WTC11 (cell line): ENCODE measurements around the gene TEKTIP1. TPM values are rescaled to one million over a fixed set of nuclear protein-coding genes. Genes with fewer than 3 reads are reported as not detected.

Experiments
- ATAC-seq: fragments of 200-7000 bp; cut with Tn5 transposase; 2 replicates; pipeline ENCODE4 v1.10.0; 2021; ENCODE audit warnings: mild to moderate bottlenecking, moderate library complexity
- CTCF ChIA-PET: fragments of 300-600 bp; sonication (Branson Sonifier 250); formaldehyde crosslinking; loops from one replicate; lab custom pipeline; 2021; ENCODE audit warnings: antibody characterized with exemption; lab: Charles Lee
- POLR2A ChIA-PET: fragments of 350-600 bp; sonication (Branson Sonifier 250); formaldehyde crosslinking; loops from one replicate; lab custom pipeline; 2021; ENCODE audit warnings: antibody characterized with exemption; lab: Charles Lee
- DNase-seq: peaks from one replicate; pipeline ENCODE4 v3.0.0; 2021; ENCODE audit warnings: low spot score
- H3K27ac Mint-ChIP-seq: 2 replicates; pipeline ENCODE4 v1.8.0; 2021; ENCODE audit warnings: mixed read lengths
- H3K27me3 Mint-ChIP-seq: 2 replicates; pipeline ENCODE4 v1.8.0; 2021; ENCODE audit warnings: low read depth, mild to moderate bottlenecking, moderate library complexity, mixed read lengths
- H3K36me3 Mint-ChIP-seq: 2 replicates; pipeline ENCODE4 v1.8.0; 2021; ENCODE audit warnings: mixed read lengths
- H3K4me1 Mint-ChIP-seq: 2 replicates; pipeline ENCODE4 v1.8.0; 2022; ENCODE audit warnings: mixed read lengths
- H3K4me3 Mint-ChIP-seq: 2 replicates; pipeline ENCODE4 v1.8.0; 2021; ENCODE audit warnings: mild to moderate bottlenecking, moderate library complexity, mixed read lengths
- H3K9me3 Mint-ChIP-seq: 2 replicates; pipeline ENCODE4 v1.8.0; 2021; ENCODE audit warnings: mixed read lengths
- ATF3 ChIP-seq: sonication (generic); formaldehyde crosslinking; conservative IDR thresholded peaks from 2 replicates; pipeline ENCODE4 v1.8.1; 2022; ENCODE audit warnings: mild to moderate bottlenecking, missing genetic modification reagents
- CDX4 ChIP-seq: fragments of 250-450 bp; sonication (Bioruptor Pico); IDR thresholded peaks from 2 replicates; pipeline ENCODE4 v1.9.0; 2021; ENCODE audit warnings: moderate library complexity, mild to moderate bottlenecking, inconsistent platforms, borderline replicate concordance
- CTCF ChIP-seq: fragments of 200-600 bp; IDR thresholded peaks from 2 replicates; pipeline ENCODE4 v1.8.0; 2022; ENCODE audit warnings: antibody characterized with exemption
- FOXP1 ChIP-seq: sonication (generic); formaldehyde crosslinking; IDR thresholded peaks from 2 replicates; pipeline ENCODE4 v1.8.0; 2022; ENCODE audit warnings: missing genetic modification reagents, mild to moderate bottlenecking, moderate library complexity, borderline replicate concordance
- JAZF1 ChIP-seq: fragments of 250-450 bp; sonication (Bioruptor Pico); IDR thresholded peaks from 2 replicates; pipeline ENCODE4 v1.9.0; 2021; ENCODE audit warnings: moderate library complexity, mild to moderate bottlenecking, inconsistent platforms
- SMAD3 ChIP-seq: sonication (generic); formaldehyde crosslinking; IDR thresholded peaks from 2 replicates; pipeline ENCODE4 v1.8.0; 2022; ENCODE audit warnings: missing genetic modification reagents, mild to moderate bottlenecking, borderline replicate concordance
- SMAD4 ChIP-seq: sonication (generic); formaldehyde crosslinking; IDR thresholded peaks from 2 replicates; pipeline ENCODE4 v1.8.0; 2022; ENCODE audit warnings: mild to moderate bottlenecking, missing genetic modification reagents
- TP53 ChIP-seq: sonication (generic); formaldehyde crosslinking; IDR thresholded peaks from 2 replicates; pipeline ENCODE4 v1.8.1; 2023; ENCODE audit warnings: mild to moderate bottlenecking, missing genetic modification reagents
- ZNF423 ChIP-seq: fragments of 250-450 bp; sonication (Bioruptor Pico); IDR thresholded peaks from 2 replicates; pipeline ENCODE4 v2.1.2; 2022; ENCODE audit warnings: mild to moderate bottlenecking, moderate library complexity
- total RNA-seq: library from RNA; stranded (reverse); gene quantifications from 3 replicates; pipeline ENCODE4 v1.2.3, GENCODE V29; 2021
- TF ChIP-seq, protein P1 (sequence below): sonication (generic); formaldehyde crosslinking; IDR thresholded peaks from 2 replicates; pipeline ENCODE4 v1.8.1; 2023; ENCODE audit warnings: mild to moderate bottlenecking, missing genetic modification reagents
- TF ChIP-seq, protein P2 (sequence below): sonication (generic); formaldehyde crosslinking; IDR thresholded peaks from 2 replicates; pipeline ENCODE4 v1.8.1; 2023; ENCODE audit warnings: mild to moderate bottlenecking, missing genetic modification reagents, borderline replicate concordance

Gene TEKTIP1
- total RNA-seq, 1 experiment from 2014 or later = 6.3 TPM

DNA sequence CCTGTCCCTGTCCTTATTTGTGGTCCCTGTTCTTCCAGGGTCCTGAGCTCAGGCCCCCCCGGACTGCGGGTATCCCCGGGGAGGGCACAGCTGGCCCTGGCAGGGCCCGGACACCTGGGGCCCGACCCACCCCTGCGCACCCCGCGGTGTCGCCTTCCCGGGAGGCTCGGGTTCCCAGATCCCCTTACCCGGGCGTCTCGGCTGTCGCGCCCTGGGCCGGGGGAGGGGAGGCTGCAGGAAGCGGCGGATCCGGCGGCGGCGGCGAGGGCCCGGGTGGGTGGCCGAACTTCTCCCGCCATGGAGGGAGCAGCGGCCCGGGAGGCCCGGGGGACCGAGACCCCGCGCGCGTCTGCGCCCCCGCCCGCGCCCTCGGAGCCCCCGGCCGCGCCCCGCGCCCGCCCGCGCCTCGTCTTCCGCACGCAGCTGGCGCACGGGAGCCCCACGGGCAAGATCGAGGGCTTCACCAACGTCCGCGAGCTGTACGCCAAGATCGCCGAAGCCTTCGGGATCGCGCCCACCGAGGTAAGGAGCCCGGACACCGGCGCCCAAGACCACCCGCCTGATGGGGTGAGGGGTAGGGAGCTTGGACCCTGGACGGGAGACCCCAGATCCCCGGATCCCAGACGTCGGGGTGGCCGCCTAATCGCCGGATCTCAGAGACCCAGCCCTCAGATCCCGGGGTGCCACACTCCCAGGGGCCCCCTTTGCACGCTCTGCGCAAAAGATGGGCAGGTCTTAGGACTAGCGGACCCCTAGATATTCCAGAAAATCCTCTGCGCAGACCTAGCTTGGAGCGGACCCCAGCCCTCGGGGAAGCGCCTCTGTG, 46.5 kb downstream of the TEKTIP1 start, which contains the start of gene GIPC3:
TSS of gene GIPC3 (plus strand) at position 178 of the 826 bp plus-strand sequence. CDS start at position 298, 120 bp downstream.
- ATAC-seq (peak; percentile 31), DNase-seq (peak; percentile 44)
- ChIA-PET POLR2A (interaction anchor here (1.0 kb wide), 1 partner anchor 9 kb away, joined by 3 read pairs; no protein-coding TSS in a partner anchor), CTCF (interaction anchor here (0.5 to 3.8 kb wide), 17 partner anchors 8 to 402 kb away, joined by 3 to 44 read pairs (median 4); partner anchors contain the start of gene HMG20B)
- TF ChIP-seq ATF3 (CRISPR knock-in tag) (no peak), JAZF1 (CRISPR knock-in tag) (no peak), SMAD4 (no peak), CDX4 (CRISPR knock-in tag) (no peak), SMAD3 (no peak), FOXP1 (CRISPR knock-in tag) (no peak), ZNF423 (CRISPR knock-in tag) (peak; percentile 70; the same call in 1 of the 2 replicates)
- TF ChIP-seq, protein P1, sequence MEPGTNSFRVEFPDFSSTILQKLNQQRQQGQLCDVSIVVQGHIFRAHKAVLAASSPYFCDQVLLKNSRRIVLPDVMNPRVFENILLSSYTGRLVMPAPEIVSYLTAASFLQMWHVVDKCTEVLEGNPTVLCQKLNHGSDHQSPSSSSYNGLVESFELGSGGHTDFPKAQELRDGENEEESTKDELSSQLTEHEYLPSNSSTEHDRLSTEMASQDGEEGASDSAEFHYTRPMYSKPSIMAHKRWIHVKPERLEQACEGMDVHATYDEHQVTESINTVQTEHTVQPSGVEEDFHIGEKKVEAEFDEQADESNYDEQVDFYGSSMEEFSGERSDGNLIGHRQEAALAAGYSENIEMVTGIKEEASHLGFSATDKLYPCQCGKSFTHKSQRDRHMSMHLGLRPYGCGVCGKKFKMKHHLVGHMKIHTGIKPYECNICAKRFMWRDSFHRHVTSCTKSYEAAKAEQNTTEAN (CRISPR knock-in tag) = no peak
- TF ChIP-seq, protein P2, sequence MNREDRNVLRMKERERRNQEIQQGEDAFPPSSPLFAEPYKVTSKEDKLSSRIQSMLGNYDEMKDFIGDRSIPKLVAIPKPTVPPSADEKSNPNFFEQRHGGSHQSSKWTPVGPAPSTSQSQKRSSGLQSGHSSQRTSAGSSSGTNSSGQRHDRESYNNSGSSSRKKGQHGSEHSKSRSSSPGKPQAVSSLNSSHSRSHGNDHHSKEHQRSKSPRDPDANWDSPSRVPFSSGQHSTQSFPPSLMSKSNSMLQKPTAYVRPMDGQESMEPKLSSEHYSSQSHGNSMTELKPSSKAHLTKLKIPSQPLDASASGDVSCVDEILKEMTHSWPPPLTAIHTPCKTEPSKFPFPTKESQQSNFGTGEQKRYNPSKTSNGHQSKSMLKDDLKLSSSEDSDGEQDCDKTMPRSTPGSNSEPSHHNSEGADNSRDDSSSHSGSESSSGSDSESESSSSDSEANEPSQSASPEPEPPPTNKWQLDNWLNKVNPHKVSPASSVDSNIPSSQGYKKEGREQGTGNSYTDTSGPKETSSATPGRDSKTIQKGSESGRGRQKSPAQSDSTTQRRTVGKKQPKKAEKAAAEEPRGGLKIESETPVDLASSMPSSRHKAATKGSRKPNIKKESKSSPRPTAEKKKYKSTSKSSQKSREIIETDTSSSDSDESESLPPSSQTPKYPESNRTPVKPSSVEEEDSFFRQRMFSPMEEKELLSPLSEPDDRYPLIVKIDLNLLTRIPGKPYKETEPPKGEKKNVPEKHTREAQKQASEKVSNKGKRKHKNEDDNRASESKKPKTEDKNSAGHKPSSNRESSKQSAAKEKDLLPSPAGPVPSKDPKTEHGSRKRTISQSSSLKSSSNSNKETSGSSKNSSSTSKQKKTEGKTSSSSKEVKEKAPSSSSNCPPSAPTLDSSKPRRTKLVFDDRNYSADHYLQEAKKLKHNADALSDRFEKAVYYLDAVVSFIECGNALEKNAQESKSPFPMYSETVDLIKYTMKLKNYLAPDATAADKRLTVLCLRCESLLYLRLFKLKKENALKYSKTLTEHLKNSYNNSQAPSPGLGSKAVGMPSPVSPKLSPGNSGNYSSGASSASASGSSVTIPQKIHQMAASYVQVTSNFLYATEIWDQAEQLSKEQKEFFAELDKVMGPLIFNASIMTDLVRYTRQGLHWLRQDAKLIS (CRISPR knock-in tag) = no peak
- Mint-ChIP-seq H3K27me3 (peaks cover 55% of the 10 kb centered on the region), H3K4me1 (no peaks in the 10 kb centered on the region), H3K27ac (no peak within 1 kb of the TSS), H3K36me3 (0 out of 2 replicates have a peak, but pooled peaks cover 2% of the 10 kb centered on the region), H3K4me3 (peak within 1 kb of the TSS; percentile 49), H3K9me3 (peaks cover 4% of the 10 kb centered on the region)

DNA sequence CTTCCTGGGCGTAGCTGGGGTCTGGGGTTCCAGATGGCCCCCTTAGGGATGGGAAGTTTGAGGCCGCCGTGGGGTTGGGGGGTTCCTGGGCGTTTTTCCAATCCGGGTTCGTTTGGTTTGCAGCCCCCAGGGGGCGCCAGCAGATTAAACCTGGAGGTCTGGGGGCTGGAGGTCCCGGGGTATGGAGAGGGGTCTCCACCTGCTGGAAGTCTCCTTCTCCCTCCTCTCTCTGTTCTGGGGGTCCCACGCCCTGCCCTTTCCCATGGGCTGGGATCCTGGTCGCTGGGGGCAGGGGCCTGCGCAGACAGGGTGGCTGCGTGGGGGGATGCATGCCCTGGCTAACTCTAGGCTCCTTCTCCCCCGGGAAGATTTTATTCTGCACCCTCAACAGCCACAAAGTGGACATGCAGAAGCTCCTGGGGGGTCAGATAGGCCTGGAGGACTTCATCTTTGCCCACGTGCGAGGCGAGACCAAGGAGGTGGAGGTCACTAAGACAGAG, 47.2 kb downstream of the TEKTIP1 start:
- Mint-ChIP-seq H3K9me3 (peaks cover 9% of the 10 kb centered on the region), H3K4me3 (peak overlapping the region; percentile 49), H3K36me3 (0 out of 2 replicates have a peak, but pooled peaks cover 2% of the 10 kb centered on the region), H3K27ac (no peak overlapping the region), H3K4me1 (no peaks in the 10 kb centered on the region), H3K27me3 (peaks cover 52% of the 10 kb centered on the region)
- peak; percentile 77 for DNase-seq
- peak; percentile 76 for ATAC-seq
- CTCF ChIA-PET = interaction anchor here (0.5 to 3.8 kb wide), 15 partner anchors 9 to 401 kb away, joined by 3 to 44 read pairs (median 4); partner anchors contain the start of gene HMG20B
- TF ChIP-seq CTCF (peak; percentile 62; the same call in 1 of the 2 replicates), TP53 (CRISPR knock-in tag) (no peak)
- TF ChIP-seq, all 79 proteins: peak for 1
- POLR2A ChIA-PET = interaction anchor here (1.0 kb wide), 1 partner anchor 9 kb away, joined by 3 read pairs; no protein-coding TSS in a partner anchor
